Measurements from ENCODE around the gene DOCK1.

GRCh38 chr10:127291329-127291728 lies 386.1 kb downstream of the DOCK1 start:
- TF ChIP-seq CTCF (IDR thresholded peaks at IDR 0.05) (no peak), EP300 (IDR thresholded peaks at IDR 0.05) (no peak), POLR2A (IDR thresholded peaks at IDR 0.05) (no peak), POLR2AphosphoS5 (IDR thresholded peaks at IDR 0.05) (no peak)
